NCI-H345 (cell line): ENCODE data around the gene IGF2BP2.

Experiments used
- DNase-seq: peaks from one replicate; lab custom pipeline; 2025; lab: John Stamatoyannopoulos, UW

Gene IGF2BP2

DNA sequence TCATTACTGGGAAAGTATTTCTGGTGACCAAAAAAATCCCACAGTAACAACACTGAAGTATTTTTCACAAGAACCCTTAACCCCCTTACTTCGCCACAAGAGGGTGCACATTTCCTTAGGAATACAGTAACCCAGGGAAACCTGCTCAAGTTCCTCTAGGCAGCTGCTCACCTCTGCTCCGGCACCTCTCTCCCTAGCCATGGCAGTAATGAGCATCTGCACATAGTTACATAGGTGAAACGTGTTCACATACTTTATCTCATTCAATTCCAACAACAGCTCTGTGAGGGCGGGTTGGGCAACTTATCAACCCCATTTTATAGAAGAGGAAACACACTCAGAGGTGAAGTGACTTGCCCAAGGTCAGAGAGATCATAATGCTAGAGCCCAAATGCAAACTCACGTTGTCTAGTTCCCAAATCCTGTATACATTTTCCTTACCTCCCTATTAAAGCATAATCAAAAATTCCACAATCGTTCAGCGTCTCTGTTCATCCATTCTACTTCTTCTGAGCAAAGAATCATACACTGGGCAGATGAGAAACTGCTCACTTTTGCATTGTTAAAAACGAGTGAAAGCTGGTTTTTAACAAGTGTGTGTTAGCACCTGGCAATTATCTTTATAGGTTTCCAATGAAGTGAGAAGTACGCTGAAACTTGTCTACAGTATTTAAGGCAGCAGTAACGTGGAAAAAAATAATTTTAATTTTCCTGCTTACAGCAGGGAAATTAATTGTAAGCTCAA, 90.7 kb downstream of the IGF2BP2 start:
- peak; percentile 64 for DNase-seq

DNA sequence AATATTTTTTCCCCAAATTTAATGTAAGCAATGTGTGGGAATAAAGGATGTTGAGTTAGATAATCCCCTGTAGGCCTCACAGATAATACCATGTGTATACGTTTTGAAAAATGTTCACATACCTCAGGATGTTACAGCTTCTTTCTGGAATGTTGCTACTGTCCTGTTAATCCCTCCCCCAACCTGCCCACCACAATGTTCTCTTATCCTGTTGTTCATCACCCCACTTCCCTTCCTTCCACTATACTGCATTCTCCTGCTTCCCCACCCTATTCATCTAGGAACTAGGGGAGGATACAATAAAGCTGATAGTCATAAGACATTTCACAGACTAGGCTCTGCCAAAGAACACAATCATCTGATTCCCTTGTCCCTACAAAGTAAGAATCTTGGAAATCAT, 92.1 kb downstream of the IGF2BP2 start:
- DNase-seq = no peak

DNA sequence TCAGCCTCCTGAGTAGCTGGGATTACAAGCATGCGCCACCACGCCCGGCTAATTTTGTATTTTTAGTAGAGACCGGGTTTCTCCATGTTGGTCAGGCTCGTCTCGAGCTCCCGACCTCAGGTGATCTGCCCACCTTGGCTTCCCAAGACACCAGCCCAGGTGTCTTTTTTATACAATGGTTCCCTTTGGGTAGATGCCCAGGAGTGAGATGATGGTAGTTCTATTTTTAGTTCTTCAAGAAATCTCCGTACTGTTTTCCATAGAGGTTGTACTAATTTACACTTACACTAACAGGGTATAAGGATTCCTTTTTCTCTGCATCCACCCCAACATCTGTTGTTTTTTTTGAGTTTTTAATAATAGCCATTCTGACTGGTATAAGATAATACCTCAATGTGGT, 94.3 kb downstream of the IGF2BP2 start:
- DNase-seq = no peak

DNA sequence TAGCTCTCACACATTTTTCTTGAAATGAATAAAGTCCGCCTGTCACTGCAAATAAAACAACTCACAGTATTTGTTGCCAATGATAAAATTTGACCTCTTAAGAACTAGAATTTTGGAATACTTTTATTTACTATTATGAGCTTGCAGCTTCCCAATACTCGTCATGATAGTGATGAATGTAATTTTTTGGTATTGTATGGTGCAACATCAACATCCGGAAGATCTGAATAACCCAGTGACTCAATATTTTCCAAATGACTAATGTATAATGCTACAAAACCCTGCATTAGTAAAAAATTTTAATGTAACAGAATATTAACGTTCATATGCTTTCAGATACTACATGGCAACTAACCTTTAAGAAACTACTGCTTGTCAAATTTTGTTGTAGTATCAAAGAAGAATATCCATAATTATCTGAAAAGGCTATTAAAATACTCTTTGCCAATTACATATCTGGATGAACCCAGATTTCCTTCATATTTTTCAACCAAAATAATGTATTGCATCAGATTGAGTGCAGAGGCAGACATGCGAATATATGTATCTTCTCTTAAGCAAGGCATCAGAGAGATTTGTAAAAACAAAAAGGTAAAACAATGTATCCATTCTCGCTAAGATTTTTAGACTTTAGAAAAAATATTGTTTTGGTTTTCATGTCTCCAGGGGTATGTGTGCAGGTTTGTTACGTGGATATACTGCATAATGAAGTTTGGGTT, 95.3 kb downstream of the IGF2BP2 start:
- DNase-seq = no peak

DNA sequence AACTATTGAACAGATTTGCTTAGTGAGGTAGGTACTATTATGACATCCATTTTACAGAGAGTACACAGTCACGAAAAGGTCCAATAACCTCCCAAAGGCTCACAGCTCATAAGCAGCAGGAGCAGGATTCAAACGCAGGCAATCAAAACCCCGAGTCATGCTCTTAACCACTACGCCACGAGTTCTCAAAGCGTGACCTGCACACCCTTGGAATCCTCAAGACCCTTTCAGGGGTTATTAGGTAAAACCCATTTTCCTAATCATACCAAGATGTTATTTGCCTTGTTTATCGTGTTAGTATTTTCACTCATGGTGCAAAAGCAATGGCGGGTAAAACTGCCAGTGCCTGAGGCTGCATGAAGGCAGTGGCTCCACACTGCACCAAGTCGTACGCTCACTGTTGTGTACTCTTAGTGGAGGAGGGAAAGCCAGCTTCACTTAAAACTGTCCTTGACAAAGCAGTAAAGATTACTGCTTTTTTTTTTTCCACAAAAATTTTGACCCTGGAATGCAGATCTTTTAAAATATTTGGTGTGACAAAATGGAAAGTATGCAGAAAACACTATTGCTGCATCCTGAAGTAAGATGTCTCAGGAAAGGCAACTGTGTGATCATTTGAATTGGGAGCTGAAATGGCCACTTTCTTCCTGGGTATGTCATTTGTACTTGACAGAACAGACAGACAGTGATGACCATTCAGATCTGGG, 96.1 kb downstream of the IGF2BP2 start:
- DNase-seq = no peak

DNA sequence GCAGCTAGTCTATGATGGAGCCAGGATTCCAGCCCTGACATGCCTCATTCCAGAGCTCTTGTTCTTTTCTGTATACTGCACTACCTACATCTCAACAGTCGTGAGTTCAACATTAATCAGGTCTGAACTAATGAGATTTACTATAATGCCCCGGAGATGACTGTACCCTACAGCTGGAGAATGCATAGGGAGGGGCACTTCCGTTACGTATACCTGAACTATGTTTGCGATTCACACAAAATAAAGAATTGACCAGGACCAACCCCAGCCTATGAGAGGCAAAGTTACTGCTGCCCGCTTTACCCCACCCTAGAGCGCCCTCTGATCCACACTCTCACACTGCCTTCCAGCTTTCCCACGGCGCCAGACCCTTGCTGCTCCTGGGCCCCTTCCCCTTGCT, 97.0 kb downstream of the IGF2BP2 start:
- no peak for DNase-seq

DNA sequence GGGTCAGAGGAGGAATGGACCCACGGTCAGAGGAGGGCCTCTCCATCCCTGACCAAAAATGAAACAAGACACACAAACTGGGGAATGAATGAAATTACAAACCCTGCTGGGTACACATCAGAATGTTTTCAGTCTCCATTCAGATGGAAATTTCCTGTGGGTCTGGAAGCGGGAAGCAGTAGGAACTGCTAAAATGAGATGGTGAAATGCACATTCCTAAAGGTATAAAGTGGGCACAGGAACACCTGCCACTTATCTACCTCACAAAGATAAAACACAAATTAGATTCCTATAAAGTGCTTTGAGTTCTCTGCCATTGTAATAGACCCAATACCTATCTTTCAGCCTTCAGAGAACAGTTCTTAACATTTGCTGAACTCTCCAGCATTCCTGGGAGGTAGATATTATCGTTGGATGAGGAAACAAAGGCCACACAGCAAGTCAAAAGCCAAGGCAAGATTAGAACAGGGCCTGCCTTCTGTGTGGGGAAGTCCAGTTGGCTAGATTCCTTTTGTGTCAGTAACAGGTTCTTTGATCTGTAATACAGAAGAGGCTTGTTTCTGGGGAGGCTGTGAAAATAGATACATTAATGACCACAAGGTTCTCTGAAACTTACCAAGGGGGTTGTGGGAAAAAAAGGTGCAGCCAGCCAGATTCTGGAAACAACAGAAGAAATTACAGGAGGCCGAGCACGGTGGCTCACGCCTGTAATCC, 98.4 kb downstream of the IGF2BP2 start:
- DNase-seq = no peak

DNA sequence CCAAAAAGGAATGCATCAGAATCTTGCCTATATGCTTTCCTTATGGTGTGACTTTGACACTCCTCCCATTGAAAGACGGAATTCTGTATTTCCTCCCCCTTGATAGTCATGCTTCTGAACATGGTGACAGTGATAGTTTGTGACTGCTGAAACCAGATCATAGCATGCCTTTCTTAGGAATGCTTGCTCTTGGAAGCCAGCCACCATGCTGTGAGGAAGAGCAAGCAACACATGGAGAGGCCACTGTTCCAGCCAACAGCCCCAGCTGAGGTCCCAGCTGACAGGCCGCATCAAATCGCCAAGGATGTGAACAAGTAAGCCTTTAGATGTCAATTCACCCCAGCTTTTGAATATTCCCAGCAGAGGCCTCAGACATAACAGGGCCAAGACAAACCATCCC, 100.1 kb downstream of the IGF2BP2 start:
- no peak for DNase-seq

DNA sequence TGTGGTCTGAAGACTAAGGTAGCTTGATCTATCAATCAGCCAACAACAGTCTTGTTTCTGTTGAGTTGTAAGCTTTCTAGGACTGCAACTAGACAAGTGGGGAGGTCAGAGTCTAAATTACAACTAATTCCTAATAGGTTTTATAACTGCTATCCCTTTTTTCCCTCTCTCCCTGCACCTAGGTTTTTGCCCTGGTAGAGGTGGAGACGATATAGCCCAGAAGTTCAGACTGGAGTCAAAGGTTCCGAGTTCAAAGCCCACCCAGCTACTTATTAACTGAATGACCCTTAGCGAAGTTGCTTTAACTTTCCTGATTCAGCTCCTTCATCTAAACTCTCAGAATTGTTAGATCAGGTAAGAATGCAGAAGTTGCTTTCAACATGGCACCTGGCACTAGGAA, 100.6 kb downstream of the IGF2BP2 start:
- DNase-seq = no peak

DNA sequence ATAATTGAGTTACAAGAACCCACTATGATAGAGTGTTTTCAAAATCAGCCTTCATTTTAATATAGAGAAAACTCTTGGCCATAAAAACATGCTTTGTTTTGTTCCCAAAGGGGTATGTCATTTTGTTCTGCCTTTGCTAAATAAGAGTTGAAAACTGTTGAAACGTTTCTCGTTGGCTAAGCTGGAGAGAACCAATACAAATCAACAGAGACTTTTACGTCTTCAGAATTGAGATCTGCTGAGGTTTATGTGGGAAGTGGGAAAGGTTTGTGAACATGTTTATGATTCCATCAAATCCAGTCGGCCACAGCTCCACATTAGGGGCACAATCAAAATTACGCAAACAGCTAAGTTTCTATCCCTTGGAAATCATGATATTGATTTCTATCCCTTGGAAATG, 102.0 kb downstream of the IGF2BP2 start:
- no peak for DNase-seq

DNA sequence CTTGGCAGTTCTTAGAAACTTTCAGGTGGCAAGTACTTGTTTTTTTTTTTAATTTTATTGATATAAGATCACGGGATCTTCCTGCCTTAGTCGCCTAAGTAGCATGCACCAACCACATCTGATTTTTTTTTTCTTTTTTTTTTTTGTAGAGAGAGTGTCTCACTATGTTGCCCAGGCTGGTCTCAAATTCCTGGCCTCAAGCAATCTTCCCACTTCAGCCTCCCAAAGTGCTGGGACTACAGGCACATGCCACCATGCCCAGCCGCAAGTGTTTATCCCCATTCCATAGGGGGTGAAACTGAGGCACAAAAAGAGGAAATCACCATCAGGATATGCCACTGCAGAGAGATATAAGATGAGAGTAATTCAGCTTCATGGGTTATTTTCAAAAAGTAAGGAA, 102.9 kb downstream of the IGF2BP2 start:
- no peak for DNase-seq

DNA sequence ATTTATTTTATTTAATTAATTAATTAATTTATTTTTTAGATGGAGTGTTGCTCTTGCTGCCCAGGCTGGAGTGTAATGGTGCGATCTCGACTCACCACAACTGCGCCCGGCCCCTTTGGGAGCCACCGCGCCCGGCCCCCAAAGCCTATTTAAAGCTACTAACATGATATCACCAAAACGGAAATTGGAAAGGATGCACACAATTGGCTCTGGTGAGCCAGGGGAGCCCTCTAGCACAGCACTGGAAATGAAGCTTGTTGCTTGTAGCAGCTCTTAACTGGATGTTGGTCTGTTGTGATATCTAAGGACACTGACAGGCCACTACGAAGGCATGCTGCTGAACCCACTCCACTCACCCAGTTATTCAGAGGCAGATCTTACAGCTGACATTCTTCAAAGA, 104.5 kb downstream of the IGF2BP2 start:
- DNase-seq = no peak

DNA sequence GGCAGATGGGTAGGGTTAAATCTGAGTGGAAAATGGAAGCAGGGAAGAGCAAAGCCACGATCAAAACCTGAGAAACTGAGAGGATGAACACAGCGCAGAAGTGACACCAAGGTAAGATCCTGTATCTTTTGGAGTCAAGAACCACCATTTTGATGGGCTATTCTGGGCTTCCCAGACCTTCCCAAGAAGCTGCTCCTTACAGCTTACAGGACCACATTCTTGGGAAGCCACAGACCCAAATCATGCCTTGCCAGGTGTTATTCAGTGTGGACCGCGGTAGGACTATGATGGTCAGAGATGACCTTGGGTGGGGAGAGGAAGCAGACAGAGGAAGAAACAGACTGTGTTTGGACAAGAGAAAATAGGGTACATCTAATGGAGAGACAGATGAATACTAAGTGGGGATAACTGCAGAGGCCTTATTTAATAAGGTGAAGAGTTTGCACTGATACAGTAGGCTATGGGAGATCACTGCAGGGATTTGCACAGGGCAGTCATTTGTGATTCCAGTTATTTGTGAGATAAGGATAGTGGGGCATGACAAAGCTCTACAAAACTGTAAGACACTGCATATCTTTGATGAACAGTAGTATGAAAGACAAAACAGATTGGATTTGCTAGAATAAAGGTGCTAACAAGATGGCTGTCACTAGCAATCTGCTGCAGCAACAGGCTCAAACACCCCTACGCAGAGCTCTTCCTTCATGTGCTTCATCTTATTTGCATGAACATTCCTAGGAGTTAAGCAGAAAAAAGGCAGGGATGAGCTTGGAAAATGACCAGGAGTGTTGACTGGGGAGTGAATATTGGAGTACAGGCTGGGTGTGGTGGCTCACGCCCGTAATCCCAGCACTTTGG, 105.9 kb downstream of the IGF2BP2 start:
- DNase-seq = no peak

DNA sequence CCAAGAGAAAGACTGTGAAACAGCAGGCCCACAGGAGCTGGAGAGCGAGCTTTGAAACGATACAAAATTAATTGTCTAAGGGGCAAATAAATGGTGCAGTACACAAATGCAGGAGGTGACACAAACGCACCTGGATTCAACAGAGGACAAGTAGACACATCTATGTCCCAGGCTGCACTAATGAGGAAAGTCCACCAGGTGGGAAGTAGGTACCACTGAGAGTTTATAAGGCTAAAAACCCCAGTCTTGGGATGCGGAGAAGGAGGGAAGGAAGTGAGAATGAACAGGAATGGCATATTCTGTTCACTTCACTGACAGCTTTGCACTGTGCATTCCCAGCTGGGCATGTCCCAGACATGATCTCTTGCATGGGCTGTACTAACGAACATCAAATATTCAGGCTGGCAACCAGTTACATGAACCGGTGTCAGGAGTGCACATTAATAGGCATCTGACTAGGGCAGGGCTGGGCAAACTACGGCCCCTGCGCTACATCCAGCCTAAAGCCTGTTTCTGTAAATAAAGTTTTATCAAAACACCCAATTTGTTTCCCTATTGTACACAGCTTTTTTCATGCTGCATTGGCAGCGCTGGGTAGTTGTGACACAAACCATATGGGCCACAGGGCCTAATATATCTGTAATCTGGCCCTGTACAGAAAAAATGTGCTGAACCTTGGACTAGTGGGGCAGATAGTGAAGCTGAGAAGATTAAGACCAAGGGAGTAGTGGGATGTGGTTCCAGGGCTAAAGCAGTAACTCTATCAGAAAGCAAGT, 107.0 kb downstream of the IGF2BP2 start:
- no peak for DNase-seq

DNA sequence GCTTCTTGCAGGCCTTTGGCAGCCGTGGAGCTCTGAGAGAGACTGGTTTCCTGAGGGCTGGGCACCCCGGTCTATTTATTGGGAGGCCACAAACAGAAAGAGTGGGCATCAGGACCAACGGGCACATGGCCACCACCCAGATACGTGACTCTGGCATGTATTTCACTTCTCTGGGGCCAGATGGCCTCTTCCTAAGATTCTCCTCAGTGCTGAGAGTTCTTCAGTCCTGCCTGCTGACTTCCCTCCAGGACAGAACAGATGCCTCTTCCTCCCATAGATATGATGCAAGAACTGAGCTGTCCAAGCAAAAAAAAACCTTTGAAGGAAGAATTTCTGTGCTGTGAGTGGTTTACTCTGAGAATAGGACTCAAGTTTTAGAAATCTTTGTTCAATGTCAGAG, 107.7 kb downstream of the IGF2BP2 start:
- DNase-seq = no peak

DNA sequence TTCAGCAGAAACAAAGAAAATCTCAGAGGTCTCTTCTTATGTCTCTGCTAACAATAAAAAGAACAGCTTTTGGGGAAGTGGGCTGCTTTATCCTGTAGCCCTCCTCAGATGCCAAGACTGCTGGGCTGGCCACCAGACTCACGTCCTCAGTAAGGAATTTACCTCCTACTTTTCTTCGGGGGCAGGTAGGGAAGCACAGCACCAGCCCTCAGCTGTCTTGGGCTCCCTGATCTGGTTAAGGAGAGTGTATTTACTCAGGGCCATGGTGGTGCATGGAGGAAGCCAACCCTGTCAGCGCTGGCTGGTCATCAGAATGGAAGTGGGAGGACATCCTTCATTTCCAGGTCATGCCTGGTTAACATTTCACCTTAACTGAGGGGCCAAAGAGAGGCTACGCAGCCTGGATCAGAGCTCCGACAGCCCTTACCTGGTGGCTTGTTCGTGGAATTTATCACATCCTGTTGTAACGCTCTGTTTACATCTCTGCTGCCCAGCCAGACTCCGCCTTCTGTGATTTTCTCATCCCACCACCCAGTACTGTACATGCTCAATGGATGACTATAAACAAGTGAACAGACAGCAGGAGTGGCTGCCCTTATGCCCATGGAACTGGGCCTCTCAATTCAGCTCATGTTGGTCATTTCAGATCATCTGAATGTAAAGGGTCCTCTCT, 108.3 kb downstream of the IGF2BP2 start:
- DNase-seq = no peak

DNA sequence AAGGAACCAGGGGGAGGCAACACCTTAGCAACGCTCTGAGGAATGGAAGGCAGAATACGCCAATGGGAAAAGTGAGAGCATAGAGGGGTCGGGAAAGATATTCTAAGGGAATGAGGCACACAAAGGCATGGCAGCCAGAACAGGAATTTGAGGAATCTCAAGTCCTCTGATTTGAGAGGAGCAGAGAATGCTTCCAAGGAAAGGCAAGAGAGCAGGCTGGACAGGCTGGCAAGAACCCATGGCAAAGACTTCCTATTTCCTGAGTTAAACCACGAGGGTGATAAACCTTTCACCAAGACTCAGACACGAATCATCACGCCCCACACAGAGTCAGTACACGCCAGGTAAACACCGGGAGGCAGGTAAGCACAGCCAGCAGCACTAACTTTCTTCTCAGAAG, 109.8 kb downstream of the IGF2BP2 start:
- DNase-seq = no peak

DNA sequence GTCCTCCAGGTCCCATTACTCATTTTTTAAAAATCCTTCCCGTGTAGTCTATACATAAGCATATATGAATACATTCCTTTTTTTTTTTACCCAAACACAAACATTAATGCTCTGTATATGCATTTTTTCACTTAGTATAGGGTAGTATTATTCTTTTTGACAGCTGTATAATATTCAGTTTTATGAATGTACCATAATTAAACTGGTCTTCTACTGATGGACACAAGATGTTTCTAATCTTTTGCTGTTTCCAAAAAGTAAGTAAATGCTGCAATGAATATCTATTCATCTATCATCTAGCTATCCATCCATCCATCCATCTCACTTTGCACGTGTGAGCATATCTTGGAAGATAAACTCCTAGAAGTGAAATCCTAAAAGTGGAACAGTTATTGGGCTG, 110.8 kb downstream of the IGF2BP2 start:
- DNase-seq = no peak

DNA sequence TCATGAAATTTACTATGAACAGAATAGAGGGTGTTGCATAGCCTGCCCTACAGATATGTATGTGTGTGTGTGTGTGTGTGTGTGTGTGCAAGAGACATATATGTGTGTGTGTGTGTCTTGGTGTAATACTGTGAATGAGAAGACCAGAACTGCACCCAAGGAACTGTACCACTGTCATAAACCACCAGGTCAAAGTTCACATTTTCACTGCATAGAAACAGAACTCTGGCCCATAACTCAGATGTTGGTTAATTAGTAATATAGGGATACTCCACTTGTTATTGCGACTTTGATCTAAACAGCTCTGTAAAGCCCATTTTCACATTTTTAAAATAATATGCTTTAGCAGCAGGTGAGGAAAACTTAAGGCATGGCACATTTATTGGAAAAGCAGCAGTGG, 111.8 kb downstream of the IGF2BP2 start:
- no peak for DNase-seq

DNA sequence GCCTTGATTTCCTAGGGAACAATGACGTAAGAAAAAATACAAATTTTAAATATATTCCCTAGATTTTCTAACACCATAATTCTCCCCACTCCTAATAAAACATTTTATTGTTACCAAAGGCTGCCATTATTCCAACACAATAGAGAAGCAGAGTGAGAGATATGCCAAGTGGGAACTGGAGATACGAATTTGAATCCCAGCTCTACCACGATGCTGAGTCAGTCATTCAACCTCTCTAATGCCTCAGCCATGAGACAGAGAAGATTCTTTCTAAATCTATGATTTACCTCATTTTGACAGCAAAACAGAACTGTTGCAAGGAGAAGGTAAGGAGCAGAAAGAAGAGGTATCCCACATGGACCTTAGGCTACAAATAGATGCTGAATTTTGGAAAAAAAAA, 112.5 kb downstream of the IGF2BP2 start:
- no peak for DNase-seq
